NCI-H226 (cell line): ENCODE results near the gene GFPT1.
A peak's percentile ranks its signal among the peaks of the same experiment; 100 is the strongest.

ENCODE experiments used
- DNase-seq: peaks from one replicate; pipeline ENCODE4 v3.0.0-alpha.2; 2015

Gene GFPT1

GRCh38 chr2:69285379-69285894 is 101.6 kb downstream of the GFPT1 start:
- DNase-seq: no peak

- DNase-seq: no peak
Observed at GRCh38 chr2:69280796-69281412, 106.1 kb downstream of the GFPT1 start.

GRCh38 chr2:69279931-69280681 is 106.9 kb downstream of the GFPT1 start:
- DNase-seq: no peak

GRCh38 chr2:69279211-69279610 is 107.8 kb downstream of the GFPT1 start:
- DNase-seq: no peak

GRCh38 chr2:69278366-69278765 is 108.7 kb downstream of the GFPT1 start:
- peak; percentile 25 for DNase-seq

- no peak for DNase-seq
Observed at GRCh38 chr2:69275490-69275889, 111.5 kb downstream of the GFPT1 start.

- DNase-seq: no peak
Observed at GRCh38 chr2:69272803-69273471, 114.1 kb downstream of the GFPT1 start.

GRCh38 chr2:69271831-69272257 is 115.2 kb downstream of the GFPT1 start:
- DNase-seq: no peak
